Keratinocyte (primary cell): ENCODE data around the gene PITX1. TPM values are rescaled to one million over a fixed set of nuclear protein-coding genes. Genes with fewer than 3 reads are reported as not detected.

Source experiments
- DNase-seq: peaks from one replicate; pipeline ENCODE4 v3.0.0-alpha.2; 2011; ENCODE audit warnings: low read depth, missing footprints, low spot score
- FAIRE-seq: peaks from 2 replicates; lab custom pipeline; 2011; peaks lifted over from hg19 to GRCh38; lab: Jason Lieb, UNC
- H2AFZ ChIP-seq: 2 replicates; pipeline ENCODE4 v1.6.0; 2012; ENCODE audit warnings: low read length, control low read depth, inconsistent platforms; ENCODE audit not compliant: control insufficient read depth
- H3K27ac ChIP-seq: 2 replicates; pipeline ENCODE4 v1.5.1; 2011; ENCODE audit warnings: low read length; ENCODE audit not compliant: control insufficient read depth, insufficient read depth
- H3K27me3 ChIP-seq: 3 replicates; pipeline ENCODE4 v1.6.0; 2011; ENCODE audit warnings: low read length; ENCODE audit not compliant: control insufficient read depth, insufficient read depth; ENCODE audit errors: extremely low read depth
- H3K36me3 ChIP-seq, 2 experiments: 2 replicates in 1 of 2; 3 replicates in 1 of 2; pipeline ENCODE4 v1.5.1; 2011; ENCODE audit warnings: low read length in 2 of 2, mild to moderate bottlenecking in 1 of 2; ENCODE audit not compliant: control insufficient read depth in 2 of 2, insufficient read depth in 2 of 2; ENCODE audit errors: extremely low read depth in 1 of 2
- H3K4me1 ChIP-seq: 3 replicates; pipeline ENCODE4 v1.5.1; 2011; ENCODE audit warnings: low read length; ENCODE audit not compliant: control insufficient read depth, insufficient read depth; ENCODE audit errors: extremely low read depth
- H3K4me2 ChIP-seq: 3 replicates; pipeline ENCODE4 v1.6.0; 2011; ENCODE audit warnings: low read depth, low read length; ENCODE audit not compliant: control insufficient read depth, insufficient read depth; ENCODE audit errors: extremely low read depth
- H3K4me3 ChIP-seq, 3 experiments: fragments of 200-600 bp in 1 of 3; sonication (generic) in 1 of 3; 2 replicates in 2 of 3; 3 replicates in 1 of 3; pipeline ENCODE4 v1.5.1; 2011 to 2016; ENCODE audit warnings: low read length in 3 of 3, mild to moderate bottlenecking in 3 of 3, control low read depth in 2 of 3, inconsistent platforms in 1 of 3, low read depth in 1 of 3, mixed read lengths in 1 of 3, mixed run types in 1 of 3, moderate library complexity in 1 of 3; ENCODE audit not compliant: control insufficient read depth in 2 of 3, insufficient read depth in 2 of 3; ENCODE audit errors: extremely low read depth in 1 of 3
- H3K79me2 ChIP-seq: 2 replicates; pipeline ENCODE4 v1.6.0; 2012; ENCODE audit warnings: low read length; ENCODE audit not compliant: control insufficient read depth, insufficient read depth
- H3K9ac ChIP-seq: 3 replicates; pipeline ENCODE4 v1.6.0; 2011; ENCODE audit warnings: low read length; ENCODE audit not compliant: control insufficient read depth, insufficient read depth; ENCODE audit errors: extremely low read depth
- H3K9me1 ChIP-seq: 3 replicates; pipeline ENCODE4 v1.6.0; 2011; ENCODE audit warnings: low read length; ENCODE audit not compliant: control insufficient read depth, insufficient read depth; ENCODE audit errors: extremely low read depth
- H3K9me3 ChIP-seq: 2 replicates; pipeline ENCODE4 v1.5.1; 2012; ENCODE audit warnings: low read depth, low read length; ENCODE audit not compliant: control insufficient read depth
- H4K20me1 ChIP-seq: 3 replicates; pipeline ENCODE4 v1.6.0; 2011; ENCODE audit warnings: low read length; ENCODE audit not compliant: control insufficient read depth, insufficient read depth; ENCODE audit errors: extremely low read depth
- CTCF ChIP-seq, 3 experiments: IDR thresholded peaks in 1 of 3; conservative IDR thresholded peaks in 1 of 3; optimal IDR thresholded peaks in 1 of 3; 2 replicates in 2 of 3; 3 replicates in 1 of 3; pipeline versions ENCODE3 to v1.5.1; 2011; ENCODE audit warnings: low read length in 3 of 3, mild to moderate bottlenecking in 3 of 3, moderate library complexity in 2 of 3, control low read depth in 1 of 3, inconsistent platforms in 1 of 3; ENCODE audit not compliant: insufficient read depth in 2 of 3; ENCODE audit errors: extremely low read depth in 1 of 3
- EZH2 ChIP-seq: IDR thresholded peaks from one replicate; pipeline ENCODE4 v1.6.1; 2012; ENCODE audit warnings: inconsistent platforms, mild to moderate bottlenecking, low read length, moderate library complexity
- dilution Hi-C: fragments of 300-500 bp; cut with MboI; formaldehyde crosslinking; loops from one replicate; pipeline ENCODE4 v1.7.0; 2020; ENCODE audit warnings: low sequenced_read_pairs; ENCODE audit not compliant: extremely low pct_ligation_motif_present
- polyA plus RNA-seq, 5 experiments: library from polyadenylated mRNA; depleted of rRNA in 3 of 5; stranded (reverse) in 3 of 5; stranded (forward) in 1 of 5; unstranded in 1 of 5; fragments of >200 nt; gene quantifications; 1 replicate in 1 of 5; 2 replicates in 3 of 5; 3 replicates in 1 of 5; pipeline versions ENCODE4 v1.2.1 to v1.2.3, GENCODE V29; 2011 to 2012; ENCODE audit warnings: missing spikeins in 2 of 5, low read depth in 1 of 5, low replicate concordance in 1 of 5

Gene PITX1
- polyA plus RNA-seq, 1 donor (not counting 4 experiments of a cell fraction or from before 2014, with no cell fraction given) = 0.73 TPM

GRCh38 chr5:135009736-135010501 lies 24.1 kb downstream of the PITX1 start:
- Histone ChIP-seq H2AFZ (no peak overlapping the region), H3K36me3 (no peaks in the 10 kb centered on the region), H3K4me1 (no peaks in the 10 kb centered on the region), H3K27me3 (no peaks in the 10 kb centered on the region), H3K4me3 (no peak overlapping the region), H3K79me2 (no peaks in the 10 kb centered on the region), H3K9ac (no peak overlapping the region), H3K4me2 (no peak overlapping the region), H3K27ac (no peak overlapping the region), H4K20me1 (no peaks in the 10 kb centered on the region), H3K9me1 (no peaks in the 10 kb centered on the region), H3K9me3 (no peaks in the 10 kb centered on the region)
- DNase-seq (no peak), FAIRE-seq (no peak)
- dilution Hi-C loops = no loop called here
- no peak for TF ChIP-seq CTCF (optimal IDR thresholded peaks at IDR 0.05 in 1 of 3, IDR thresholded peaks at IDR 0.05 in 1 of 3, conservative IDR thresholded peaks at IDR 0.05 in 1 of 3; ENCODE audit: extremely low read depth in 1 of 3, insufficient read depth in 2 of 3, low read length in 3 of 3)
- no peak for TF ChIP-seq EZH2

DNA sequence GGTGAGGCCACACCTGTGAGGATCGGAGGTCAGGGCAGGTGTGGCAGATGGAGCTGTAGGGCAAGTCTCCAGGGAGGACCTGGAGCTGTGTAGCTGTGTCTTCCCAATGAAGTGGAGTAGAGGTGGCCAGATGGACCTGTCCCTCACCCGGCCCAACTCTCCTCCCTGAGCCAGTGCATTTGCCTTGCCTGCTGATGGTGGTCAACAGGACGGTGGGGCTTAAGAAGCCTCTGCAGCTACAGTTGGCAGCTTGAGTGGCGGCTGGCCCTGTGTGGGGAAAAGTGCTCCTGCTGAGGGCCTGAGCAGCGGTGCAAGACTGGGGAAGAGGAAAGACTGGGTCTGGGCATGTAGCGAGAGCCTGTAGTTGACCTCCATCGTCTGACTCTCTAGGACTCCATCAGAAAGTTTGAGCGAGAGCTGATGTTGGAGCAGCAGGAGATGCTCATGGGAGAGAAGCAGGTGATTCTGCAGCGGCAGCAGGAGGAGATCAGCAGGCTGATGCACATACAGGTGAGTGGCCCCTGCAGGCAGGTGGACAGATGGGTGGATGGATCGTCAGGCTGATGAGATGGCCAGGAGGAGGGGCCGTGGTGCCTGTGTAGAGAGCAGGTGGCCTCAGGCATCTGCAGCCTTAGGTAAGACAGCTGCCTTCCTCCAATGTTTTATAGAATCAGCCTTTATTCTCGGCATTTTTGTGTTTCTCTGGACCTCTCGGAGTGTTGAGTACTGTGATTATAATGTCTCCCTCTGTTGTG lies 24.9 kb downstream of the PITX1 start:
- dilution Hi-C loops = no loop called here
- FAIRE-seq (no peak), DNase-seq (no peak)
- no peaks in the 10 kb centered on the region for H3K27me3 ChIP-seq
- H3K36me3 ChIP-seq = no peaks in the 10 kb centered on the region
- H3K4me3 ChIP-seq = no peak overlapping the region
- no peaks in the 10 kb centered on the region for H3K79me2 ChIP-seq
- no peak overlapping the region for H3K9ac ChIP-seq
- H2AFZ ChIP-seq = no peak overlapping the region
- H3K4me2 ChIP-seq = no peak overlapping the region
- TF ChIP-seq CTCF (optimal IDR thresholded peaks at IDR 0.05 in 1 of 3, IDR thresholded peaks at IDR 0.05 in 1 of 3, conservative IDR thresholded peaks at IDR 0.05 in 1 of 3; ENCODE audit: extremely low read depth in 1 of 3, insufficient read depth in 2 of 3, low read length in 3 of 3) = no peak
- TF ChIP-seq EZH2 = no peak
- no peak overlapping the region for H3K27ac ChIP-seq
- H4K20me1 ChIP-seq = no peaks in the 10 kb centered on the region
- H3K4me1 ChIP-seq = no peaks in the 10 kb centered on the region
- no peaks in the 10 kb centered on the region for H3K9me3 ChIP-seq
- H3K9me1 ChIP-seq = no peaks in the 10 kb centered on the region
